Thyroid gland (tissue), 4 donors: ENCODE measurements around the gene PPP1R12B.

Experiments used
- CTCF ChIP-seq, 6 experiments: fragments of 200-600 bp in 3 of 6; fragments of 450-650 bp in 3 of 6; sonication (generic) in 3 of 6; IDR thresholded peaks; one replicate each; pipeline ENCODE4 v1.5.1; 2016 to 2019; ENCODE audit warnings: antibody characterized with exemption in 6 of 6, mild to moderate bottlenecking in 2 of 6, inconsistent platforms in 1 of 6, moderate library complexity in 1 of 6
- POLR2A ChIP-seq, 2 donors: fragments of 450-650 bp; IDR thresholded peaks; one replicate each; pipeline ENCODE4 v1.6.1; 2017; ENCODE audit warnings: antibody characterized with exemption in 2 of 2, mild to moderate bottlenecking in 2 of 2, moderate library complexity in 1 of 2

- TF ChIP-seq CTCF (IDR thresholded peaks at IDR 0.05): no peak
- TF ChIP-seq POLR2A (IDR thresholded peaks at IDR 0.05): no peak
Observed at GRCh38 chr1:202616355-202616915, 267.9 kb downstream of the PPP1R12B start.
